WERI-Rb-1 (cell line): ENCODE measurements around the gene KNDC1.

Experiments used
- DNase-seq: peaks from one replicate; pipeline ENCODE4 v3.0.0-alpha.2; 2020
- H3K27ac ChIP-seq: fragments of 250-450 bp; sonication (Bioruptor Pico); 2 replicates; pipeline ENCODE4 v1.5.1; 2020; ENCODE audit warnings: mild to moderate bottlenecking, moderate library complexity
- H3K27me3 ChIP-seq: fragments of 250-450 bp; sonication (Bioruptor Pico); 2 replicates; pipeline ENCODE4 v1.5.1; 2021; ENCODE audit warnings: mild to moderate bottlenecking, low read depth, moderate library complexity; ENCODE audit not compliant: insufficient read depth, severe bottlenecking
- H3K36me3 ChIP-seq: fragments of 250-450 bp; sonication (Bioruptor Pico); 2 replicates; pipeline ENCODE4 v1.5.1; 2020; ENCODE audit warnings: mild to moderate bottlenecking, moderate library complexity
- H3K4me3 ChIP-seq: 2 replicates; pipeline ENCODE4 v1.5.1; 2011; ENCODE audit warnings: low read depth, mild to moderate bottlenecking, control low read depth, low read length
- H3K9me3 ChIP-seq: fragments of 250-450 bp; sonication (Bioruptor Pico); 2 replicates; pipeline ENCODE4 v1.5.1; 2021; ENCODE audit warnings: mild to moderate bottlenecking, moderate library complexity; ENCODE audit not compliant: severe bottlenecking
- TF ChIP-seq, protein P1 (sequence below): IDR thresholded peaks from 2 replicates; pipeline ENCODE4 v1.5.1; 2011; ENCODE audit warnings: low read depth, mild to moderate bottlenecking, control low read depth, inconsistent platforms, low read length

The KNDC1 gene

DNA sequence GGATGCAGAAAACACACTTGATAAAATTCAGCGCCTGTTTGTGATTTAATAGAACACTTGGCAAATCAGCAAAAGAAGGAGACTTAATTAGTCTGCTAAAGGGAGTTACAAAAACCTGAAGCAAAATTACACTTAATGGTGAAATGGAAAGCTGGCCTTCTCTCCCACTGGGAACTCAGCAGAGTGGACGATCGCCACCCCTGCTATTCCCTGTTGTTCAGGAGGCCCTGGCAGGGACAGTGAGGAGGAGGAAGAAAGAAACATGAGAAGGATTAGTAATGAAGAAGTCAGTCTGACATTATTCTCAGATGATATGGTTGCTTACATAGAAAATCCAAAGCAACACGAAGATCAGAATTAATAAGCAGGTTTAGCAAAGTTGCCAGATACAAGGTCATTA, 5.6 kb upstream of the KNDC1 start:
- Histone ChIP-seq H3K9me3 (peaks cover 5% of the 10 kb centered on the region), H3K27ac (no peak overlapping the region), H3K27me3 (no peaks in the 10 kb centered on the region), H3K4me3 (no peak overlapping the region), H3K36me3 (no peaks in the 10 kb centered on the region)
- no peak for DNase-seq
- TF ChIP-seq, protein P1, sequence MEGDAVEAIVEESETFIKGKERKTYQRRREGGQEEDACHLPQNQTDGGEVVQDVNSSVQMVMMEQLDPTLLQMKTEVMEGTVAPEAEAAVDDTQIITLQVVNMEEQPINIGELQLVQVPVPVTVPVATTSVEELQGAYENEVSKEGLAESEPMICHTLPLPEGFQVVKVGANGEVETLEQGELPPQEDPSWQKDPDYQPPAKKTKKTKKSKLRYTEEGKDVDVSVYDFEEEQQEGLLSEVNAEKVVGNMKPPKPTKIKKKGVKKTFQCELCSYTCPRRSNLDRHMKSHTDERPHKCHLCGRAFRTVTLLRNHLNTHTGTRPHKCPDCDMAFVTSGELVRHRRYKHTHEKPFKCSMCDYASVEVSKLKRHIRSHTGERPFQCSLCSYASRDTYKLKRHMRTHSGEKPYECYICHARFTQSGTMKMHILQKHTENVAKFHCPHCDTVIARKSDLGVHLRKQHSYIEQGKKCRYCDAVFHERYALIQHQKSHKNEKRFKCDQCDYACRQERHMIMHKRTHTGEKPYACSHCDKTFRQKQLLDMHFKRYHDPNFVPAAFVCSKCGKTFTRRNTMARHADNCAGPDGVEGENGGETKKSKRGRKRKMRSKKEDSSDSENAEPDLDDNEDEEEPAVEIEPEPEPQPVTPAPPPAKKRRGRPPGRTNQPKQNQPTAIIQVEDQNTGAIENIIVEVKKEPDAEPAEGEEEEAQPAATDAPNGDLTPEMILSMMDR: no peak

DNA sequence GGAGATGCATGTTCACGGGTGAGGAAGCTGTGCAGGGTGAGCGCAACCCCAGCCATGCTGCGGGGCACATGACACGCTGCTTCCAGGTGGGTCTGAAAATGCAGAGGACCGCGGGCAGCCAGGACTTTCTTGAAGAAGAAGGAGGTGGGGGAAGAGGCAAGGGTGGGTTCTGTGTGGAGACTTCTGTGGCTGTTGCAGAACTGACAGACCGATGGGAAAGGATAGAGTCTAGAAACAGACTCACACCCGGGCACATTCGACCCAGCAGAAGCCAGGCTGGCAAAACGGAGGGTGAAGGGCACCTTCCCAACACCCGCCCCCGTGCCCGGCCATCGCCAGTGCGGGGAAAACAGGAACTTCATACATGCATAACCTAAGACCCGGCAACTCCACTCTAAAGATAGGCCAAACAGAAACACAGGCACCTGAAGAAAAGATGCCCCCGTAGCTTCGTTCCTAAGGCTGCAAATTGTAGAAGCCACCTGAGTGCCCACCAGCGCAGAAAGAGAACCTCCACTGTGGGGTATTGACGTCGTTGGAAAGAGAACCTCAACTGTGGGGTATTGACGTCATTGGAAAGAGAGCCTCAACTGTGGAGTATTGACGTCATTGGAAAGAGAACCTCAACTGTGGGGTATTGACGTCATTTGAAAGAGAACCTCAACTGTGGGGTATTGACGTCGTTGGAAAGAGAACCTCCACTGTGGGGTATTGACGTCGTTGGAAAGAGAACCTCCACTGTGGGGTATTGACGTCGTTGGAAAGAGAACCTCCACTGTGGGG, 4.8 kb upstream of the KNDC1 start:
- no peak for DNase-seq
- no peaks in the 10 kb centered on the region for H3K36me3 ChIP-seq
- TF ChIP-seq, protein P1: no peak
- H3K27ac ChIP-seq: no peak overlapping the region
- no peaks in the 10 kb centered on the region for H3K27me3 ChIP-seq
- H3K4me3 ChIP-seq: no peak overlapping the region
- H3K9me3 ChIP-seq: peaks cover 2% of the 10 kb centered on the region

DNA sequence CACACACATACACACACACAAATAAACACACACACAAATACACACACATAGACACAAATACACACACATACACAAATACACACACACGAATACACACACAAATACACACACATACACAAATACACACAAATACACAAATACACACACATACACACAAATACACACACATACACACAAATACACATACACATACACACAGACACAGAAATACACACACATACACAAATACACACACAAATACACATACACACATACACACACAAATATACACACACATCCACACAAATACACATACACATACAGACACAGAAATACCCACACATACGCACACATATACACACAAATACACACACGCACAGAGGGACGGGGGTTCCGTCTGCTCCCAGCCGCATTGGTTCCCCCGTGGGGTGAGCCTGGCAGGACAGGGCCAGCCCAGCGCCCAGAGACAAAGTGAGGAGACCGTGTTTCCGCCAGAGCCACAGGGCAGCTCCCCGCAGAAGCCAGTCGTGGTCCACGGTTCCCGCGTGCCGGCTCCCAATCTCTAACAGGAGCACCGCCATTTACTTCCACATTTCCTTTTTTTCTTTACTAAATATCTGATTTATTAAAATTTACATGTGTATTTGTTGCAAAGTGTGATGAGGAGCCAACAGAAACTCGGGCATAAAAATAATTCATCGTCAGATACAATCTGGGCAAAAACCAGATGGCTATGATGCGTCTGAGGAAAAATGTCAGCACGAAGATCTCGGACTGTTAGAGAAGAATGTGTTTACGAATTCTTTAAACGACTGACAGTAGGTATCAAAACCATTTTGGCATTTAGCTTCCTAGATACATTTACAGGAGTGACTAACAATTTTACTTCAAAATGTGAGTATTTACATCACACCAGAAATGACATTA, 3.1 kb upstream of the KNDC1 start:
- Histone ChIP-seq H3K36me3 (no peaks in the 10 kb centered on the region), H3K4me3 (no peak overlapping the region), H3K9me3 (no peaks in the 10 kb centered on the region), H3K27ac (no peak overlapping the region), H3K27me3 (no peaks in the 10 kb centered on the region)
- no peak for DNase-seq
- TF ChIP-seq, protein P1: no peak

DNA sequence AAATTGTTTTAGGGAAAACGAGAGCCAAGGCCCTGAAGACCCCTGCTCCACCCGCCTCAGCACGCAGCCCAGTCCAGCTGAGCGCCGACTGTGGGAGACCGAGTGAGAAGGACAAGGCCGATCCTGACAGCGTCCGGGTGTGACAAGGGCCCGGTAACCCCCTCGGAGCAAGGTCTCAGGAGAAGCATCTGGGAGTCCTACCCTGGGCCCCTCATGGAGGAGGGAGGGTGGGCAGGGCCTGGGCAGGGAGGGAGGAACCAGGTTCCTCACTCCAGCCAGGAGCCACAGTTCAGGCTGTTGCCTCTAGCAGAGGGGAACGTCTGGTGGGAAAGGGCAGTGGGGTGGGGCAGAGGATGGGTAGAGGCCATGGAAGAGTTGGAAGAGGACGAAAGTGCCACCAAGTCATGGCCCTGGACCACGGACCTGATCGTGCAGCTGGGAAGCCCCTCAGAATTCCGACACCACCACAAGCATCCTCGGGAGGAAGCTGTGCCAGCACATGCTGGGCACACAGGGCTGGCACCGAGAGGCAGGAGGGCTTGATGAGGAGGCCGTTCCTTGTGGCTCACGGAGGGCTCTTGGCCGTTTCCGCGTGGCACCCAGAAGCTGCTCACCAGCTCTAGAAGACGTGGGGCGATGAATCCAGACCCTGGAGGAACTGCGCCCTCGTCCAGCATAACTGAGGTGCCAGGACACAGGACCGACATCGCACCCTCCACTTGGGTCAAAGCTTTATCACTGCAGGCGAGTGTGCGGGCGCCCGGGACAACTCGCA, 2.2 kb upstream of the KNDC1 start:
- no peak overlapping the region for H3K4me3 ChIP-seq
- no peak for DNase-seq
- TF ChIP-seq, protein P1: no peak

DNA sequence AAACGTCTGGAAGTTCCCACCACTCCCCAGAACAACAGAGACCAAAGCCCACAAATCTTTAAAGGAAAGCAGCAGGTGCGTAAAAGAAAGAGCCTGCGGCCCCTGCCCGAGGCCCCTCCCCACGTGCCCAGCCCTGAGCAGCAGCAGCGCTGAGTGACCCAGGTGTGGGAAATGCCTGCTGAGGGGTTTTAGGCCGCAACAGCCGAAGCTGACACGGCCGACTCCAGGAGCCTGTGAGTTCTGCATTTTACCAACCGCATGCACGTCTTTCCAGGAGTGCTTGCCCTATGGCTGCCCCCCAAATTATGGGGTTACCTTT, 1.6 kb upstream of the KNDC1 start:
- no peak for DNase-seq
- H3K36me3 ChIP-seq: no peaks in the 10 kb centered on the region
- no peak overlapping the region for H3K4me3 ChIP-seq
- H3K27ac ChIP-seq: 0 out of 2 replicates have a peak overlapping the region, but pooled peaks have one; percentile 24
- no peaks in the 10 kb centered on the region for H3K27me3 ChIP-seq
- TF ChIP-seq, protein P1: no peak
- no peaks in the 10 kb centered on the region for H3K9me3 ChIP-seq

More for the DNA sequence above, 2.2 kb upstream of the KNDC1 start:
- H3K9me3 ChIP-seq: no peaks in the 10 kb centered on the region
- no peaks in the 10 kb centered on the region for H3K36me3 ChIP-seq
- H3K27me3 ChIP-seq: no peaks in the 10 kb centered on the region
- H3K27ac ChIP-seq: no peak overlapping the region
